ENCODE results near the gene COL4A1.
A peak's percentile ranks its signal among the peaks of the same experiment; 100 is the strongest.

COL4A1 gene

DNA sequence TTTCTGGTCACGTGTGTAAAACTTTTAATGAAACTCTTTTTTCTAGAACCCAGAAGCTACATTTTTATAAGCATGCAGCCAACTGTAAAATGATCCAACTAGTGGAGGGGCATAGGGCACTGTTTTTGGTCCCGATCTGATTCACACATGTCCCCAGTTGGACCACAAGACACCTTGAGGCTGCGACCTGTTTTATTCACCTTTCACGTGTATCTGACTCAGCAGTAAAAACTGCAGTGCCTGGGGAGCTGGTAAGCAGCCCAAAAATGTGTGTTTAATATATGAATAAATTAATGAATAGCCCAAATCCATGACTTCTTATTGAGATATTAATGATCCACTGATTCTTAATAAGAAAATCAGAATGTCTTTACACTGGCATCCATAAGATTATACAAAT, 140.4 kb downstream of the COL4A1 start:
- no peak for DNase-seq (ENCODE audit: low read depth)

GRCh38 chr13:110164706-110165105, 142.3 kb downstream of the COL4A1 start:
- DNase-seq (ENCODE audit: low read depth): no peak

DNA sequence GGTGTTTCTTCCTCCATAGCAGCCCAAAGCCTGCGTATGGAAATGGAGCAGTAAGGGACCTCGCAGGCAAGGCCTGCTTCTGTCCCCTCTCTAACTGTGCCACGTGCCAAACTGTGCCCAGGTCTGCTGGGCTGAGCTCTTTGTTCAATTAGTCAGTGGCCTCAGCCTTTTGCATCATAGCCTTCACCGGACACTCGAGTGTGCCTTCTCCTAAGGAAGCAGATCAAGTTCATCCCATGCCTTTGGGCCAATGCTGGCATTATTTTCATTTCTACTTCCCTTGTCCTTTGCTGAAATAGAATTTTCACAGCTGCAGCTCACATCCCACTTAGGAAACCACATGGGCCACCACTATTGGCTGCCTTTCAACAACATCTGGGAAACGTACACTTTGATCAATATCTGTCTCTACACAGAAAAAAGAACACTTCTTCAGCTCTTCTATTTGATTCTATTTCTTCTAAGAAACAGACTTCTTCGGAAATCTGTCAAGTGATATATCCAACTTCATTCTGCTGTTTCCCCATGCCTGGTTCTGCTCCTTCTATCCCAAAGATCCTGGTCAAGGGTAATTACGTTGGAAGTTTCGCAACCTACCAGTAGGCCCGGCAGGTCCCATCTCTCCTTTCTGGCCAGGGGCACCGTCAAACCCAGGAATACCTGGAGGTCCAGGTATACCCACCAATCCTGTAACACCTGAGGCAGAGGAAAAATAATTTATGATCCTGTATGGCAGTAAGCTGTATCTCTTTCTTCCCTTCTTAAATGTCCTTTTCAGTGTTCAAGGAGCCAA, 143.9 kb downstream of the COL4A1 start:
- no peak for DNase-seq (ENCODE audit: low read depth)

- DNase-seq (ENCODE audit: low read depth): no peak
Observed at GRCh38 chr13:110162053-110162452, 144.9 kb downstream of the COL4A1 start.

GRCh38 chr13:110161112-110161882, 145.7 kb downstream of the COL4A1 start:
- DNase-seq (ENCODE audit: low read depth): no peak

- no peak for DNase-seq (ENCODE audit: low read depth)
Observed at GRCh38 chr13:110158226-110158625, 148.7 kb downstream of the COL4A1 start.

DNA sequence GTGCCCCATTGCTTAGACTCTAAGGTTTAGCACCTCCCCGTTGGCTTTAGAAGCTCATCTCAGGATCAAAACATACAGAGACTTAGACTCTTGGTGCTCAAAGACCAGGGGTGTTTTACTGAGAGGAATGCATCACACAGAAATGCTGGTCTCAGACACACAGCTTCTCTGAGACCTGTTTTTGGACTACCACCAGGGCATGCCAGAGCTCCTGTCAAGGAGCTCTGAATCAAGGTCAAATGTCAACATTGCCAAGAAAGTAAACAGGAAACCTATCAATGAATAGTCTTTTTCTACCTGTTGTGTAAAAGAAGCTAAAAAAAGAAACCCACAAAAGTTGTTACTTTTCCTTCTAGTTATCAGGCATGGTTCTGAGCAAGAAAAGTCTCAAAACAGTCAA, 149.2 kb downstream of the COL4A1 start:
- DNase-seq (ENCODE audit: low read depth): no peak

DNA sequence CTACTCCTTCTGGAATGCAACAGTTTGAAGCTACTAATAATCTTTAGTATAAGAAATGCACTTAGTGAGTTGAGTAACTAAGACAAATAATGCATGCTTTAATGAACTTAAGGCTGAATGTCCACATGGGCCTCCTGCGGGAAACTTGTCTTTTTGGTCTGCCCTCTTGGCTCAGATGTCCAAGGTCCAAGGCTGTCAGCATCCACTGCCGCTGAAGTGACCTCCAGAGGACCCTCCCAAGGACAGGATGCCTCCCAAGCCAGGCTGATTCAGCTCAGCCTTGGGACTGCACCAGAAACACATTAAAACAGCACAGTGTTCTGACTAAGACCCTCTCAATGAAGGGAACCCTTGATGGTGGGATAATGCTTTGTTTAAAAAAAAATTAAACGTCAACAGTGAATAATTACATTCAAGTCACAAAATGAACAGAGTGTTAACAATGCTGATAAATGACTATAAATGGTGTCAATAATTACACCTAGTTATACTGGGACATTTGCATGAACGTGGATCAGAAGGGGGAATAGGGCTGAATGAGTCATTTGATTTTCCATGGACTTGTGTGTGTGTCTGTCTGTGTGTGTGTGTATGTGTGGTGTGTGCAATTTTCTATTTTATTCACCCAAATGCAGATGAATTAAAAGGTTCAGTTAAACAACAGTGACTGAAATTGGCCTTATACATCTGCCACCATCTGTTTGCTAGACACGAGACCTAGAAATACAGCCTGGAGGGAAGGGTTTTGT, 150.5 kb downstream of the COL4A1 start:
- DNase-seq (ENCODE audit: low read depth): no peak

- DNase-seq (ENCODE audit: low read depth): no peak
Observed at GRCh38 chr13:110155072-110155471, 151.9 kb downstream of the COL4A1 start.

- no peak for DNase-seq (ENCODE audit: low read depth)
Observed at GRCh38 chr13:110154410-110154933, 152.5 kb downstream of the COL4A1 start.

DNA sequence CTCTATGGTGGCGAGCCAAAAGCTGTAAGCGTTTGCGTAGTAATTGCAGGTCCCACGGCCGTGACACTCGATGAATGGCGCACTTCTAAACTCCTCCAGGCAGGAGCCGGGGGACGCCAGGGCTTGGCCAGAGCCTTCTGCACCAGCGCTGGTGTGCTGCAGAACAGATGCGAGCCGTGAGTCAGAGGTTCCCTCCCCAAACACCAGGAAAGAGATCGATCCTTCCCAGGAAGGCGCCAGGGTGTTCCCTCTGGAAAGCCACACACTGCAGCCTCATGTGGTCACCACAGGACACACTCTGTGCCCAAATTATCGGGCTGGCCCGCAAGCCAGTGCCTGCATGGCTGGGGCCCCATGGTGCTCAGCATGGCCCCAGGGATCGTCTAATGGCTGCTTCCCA, 154.6 kb downstream of the COL4A1 start:
- DNase-seq (ENCODE audit: low read depth): no peak

GRCh38 chr13:110151462-110151861, 155.5 kb downstream of the COL4A1 start:
- DNase-seq (ENCODE audit: low read depth): no peak

DNA sequence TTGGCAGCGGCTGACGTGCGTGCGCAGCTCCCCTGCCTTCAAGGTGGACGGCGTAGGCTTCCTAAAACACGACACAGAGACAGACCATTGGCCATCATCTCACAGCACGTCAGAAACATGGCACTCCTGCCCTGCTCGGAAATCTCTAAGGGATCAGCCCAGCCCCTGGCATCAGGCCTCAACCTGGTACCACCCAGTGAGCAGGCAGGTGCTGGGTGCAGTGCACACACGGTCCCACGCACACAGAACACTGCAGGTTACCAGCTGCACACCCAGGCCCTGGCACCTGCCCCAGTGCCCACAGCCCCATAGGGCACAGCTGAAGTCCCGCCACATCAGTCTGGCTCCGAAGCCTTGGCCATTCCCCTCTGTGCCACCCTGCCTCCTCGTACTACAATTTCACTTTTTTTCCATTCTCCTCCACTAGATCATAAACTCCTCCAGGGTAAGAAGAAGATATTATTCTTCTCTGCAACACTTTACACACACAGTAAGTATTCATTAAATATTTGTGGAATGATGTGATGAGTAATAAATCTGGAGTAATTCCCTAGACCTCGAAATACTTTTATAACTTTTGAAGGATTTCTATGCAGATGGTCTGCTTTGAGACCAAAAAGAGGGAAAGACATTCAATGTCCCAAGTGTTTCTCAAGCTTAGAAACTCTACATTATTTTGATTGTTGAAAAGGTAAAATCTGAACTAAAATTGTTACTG, 156.4 kb downstream of the COL4A1 start:
- DNase-seq (ENCODE audit: low read depth): no peak

DNA sequence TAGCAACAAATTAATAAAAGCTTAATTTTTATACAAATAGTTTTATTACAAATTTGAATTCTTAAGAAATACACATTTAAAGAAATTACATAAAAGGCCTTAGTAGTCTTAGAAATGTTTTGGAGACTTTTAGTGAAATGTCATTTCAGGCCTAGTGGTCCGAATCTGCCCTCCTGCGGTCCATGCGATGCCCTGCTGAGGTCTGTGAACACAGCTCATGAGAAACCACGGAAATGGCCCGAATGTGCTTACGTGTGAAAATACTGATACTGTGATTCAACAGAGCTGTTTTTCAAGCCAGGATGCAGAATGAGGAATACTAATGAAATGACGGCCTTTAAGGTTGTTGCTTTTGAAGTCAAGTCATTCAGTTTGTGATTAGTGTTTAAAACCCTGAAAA, 157.9 kb downstream of the COL4A1 start:
- DNase-seq (ENCODE audit: low read depth): no peak

- DNase-seq (ENCODE audit: low read depth): no peak
Observed at GRCh38 chr13:110140099-110140498, 166.9 kb downstream of the COL4A1 start.

- DNase-seq (ENCODE audit: low read depth): no peak
Observed at GRCh38 chr13:110138700-110139036, 168.3 kb downstream of the COL4A1 start.

GRCh38 chr13:110138010-110138699, 168.8 kb downstream of the COL4A1 start:
- DNase-seq (ENCODE audit: low read depth): peak; percentile 38

- DNase-seq (ENCODE audit: low read depth): no peak
Observed at GRCh38 chr13:110137680-110138009, 169.3 kb downstream of the COL4A1 start.

GRCh38 chr13:110136660-110137585, 170.0 kb downstream of the COL4A1 start:
- DNase-seq (ENCODE audit: low read depth): no peak

GRCh38 chr13:110135977-110136597, 170.9 kb downstream of the COL4A1 start:
- DNase-seq (ENCODE audit: low read depth): no peak

Data from stimulated activated CD8-positive, alpha-beta memory T cell treated with anti-CD3 and anti-CD28 coated beads, Interleukin-15, amount 100 ng/mL, for 1 hour (primary cell).